Esophagus muscularis mucosa (tissue), 4 donors: ENCODE data around the gene FAM110A. TPM values are rescaled to one million over a fixed set of nuclear protein-coding genes. Genes with fewer than 3 reads are reported as not detected.

ENCODE experiments used
- DNase-seq: peaks from one replicate; pipeline ENCODE4 v3.0.0-alpha.2; 2017; ENCODE audit errors: extremely low spot score
- H3K27ac ChIP-seq, 4 donors: fragments of 200-600 bp; sonication (generic); replicated peaks in 1 of 4; 1 replicate in 3 of 4; 2 replicates in 1 of 4; pipeline ENCODE4 v1.5.1; 2016 to 2019; ENCODE audit warnings: mild to moderate bottlenecking in 1 of 4
- H3K27me3 ChIP-seq, 4 donors: fragments of 200-600 bp; sonication (generic); one replicate each; pipeline versions ENCODE4 v1.5.1 to v1.6.0; 2016 to 2019
- H3K36me3 ChIP-seq, 4 donors: fragments of 200-600 bp; sonication (generic); one replicate each; pipeline ENCODE4 v1.5.1; 2016 to 2019
- H3K4me1 ChIP-seq, 4 donors: fragments of 200-600 bp; sonication (generic); one replicate each; pipeline ENCODE4 v1.5.1; 2016 to 2019
- H3K4me3 ChIP-seq, 4 donors: fragments of 200-600 bp; sonication (generic); 1 replicate in 2 of 4; 2 replicates in 2 of 4; pipeline ENCODE4 v1.5.1; 2016 to 2019; ENCODE audit warnings: mild to moderate bottlenecking in 4 of 4, moderate library complexity in 1 of 4
- H3K9me3 ChIP-seq, 4 donors: fragments of 200-600 bp; sonication (generic); 1 replicate in 3 of 4; 2 replicates in 1 of 4; pipeline ENCODE4 v1.5.1; 2016 to 2019
- EP300 ChIP-seq: sonication (generic); formaldehyde crosslinking; IDR thresholded peaks from one replicate; pipeline ENCODE4 v1.6.1; 2017; ENCODE audit warnings: antibody characterized with exemption
- POLR2A ChIP-seq: fragments of 450-650 bp; IDR thresholded peaks from one replicate; pipeline ENCODE4 v1.6.1; 2017; ENCODE audit warnings: antibody characterized with exemption, moderate library complexity, mild to moderate bottlenecking, low read depth
- POLR2AphosphoS5 ChIP-seq, 2 donors: sonication (generic); formaldehyde crosslinking; IDR thresholded peaks; one replicate each; pipeline ENCODE4 v1.6.1; 2017; ENCODE audit warnings: antibody characterized with exemption in 2 of 2
- WGBS: methylation state at CpG from one replicate; pipeline ENCODE4 v1.1.5; 2018; 5-methylcytosine and 5-hydroxymethylcytosine counted together
- intact Hi-C: fragments of 100-400 bp; cut with DNase I; formaldehyde crosslinking; loops from one replicate; pipeline ENCODE4 v1.15.1; 2023
- total RNA-seq, 4 donors: library from RNA; depleted of rRNA; stranded (reverse); fragments of >200 nt; gene quantifications; one replicate each; pipeline versions ENCODE4 v1.1.0 to v1.2.1, GENCODE V29; 2016
- TF ChIP-seq, protein P1 (sequence below), 3 experiments: fragments of 200-600 bp in 2 of 3; fragments of 450-650 bp in 1 of 3; sonication (generic) in 2 of 3; IDR thresholded peaks; one replicate each; pipeline ENCODE4 v1.5.1; 2017 to 2019; ENCODE audit warnings: antibody characterized with exemption in 3 of 3, mild to moderate bottlenecking in 2 of 3, moderate library complexity in 1 of 3

FAM110A gene
- total RNA-seq, 4 donors from 2014 or later = 2.0 to 4.4 (median 3.2) TPM

GRCh38 chr20:875115-875514 is 41.6 kb downstream of the FAM110A start:
- H3K36me3 ChIP-seq = no peaks in the 10 kb centered on the region
- H3K4me1 ChIP-seq = no peaks in the 10 kb centered on the region
- DNase-seq = no peak
- WGBS = 77% methylated on average over 4 of the region's 4 CpGs
- H3K27me3 ChIP-seq = peaks cover 0 to 39% (median 0%) of the 10 kb centered on the region in 4 donors
- intact Hi-C loops = no loop called here
- TF ChIP-seq POLR2A (no peak), EP300 (no peak), POLR2AphosphoS5 (IDR thresholded peaks at IDR 0.05) (no peak)
- TF ChIP-seq, protein P1, sequence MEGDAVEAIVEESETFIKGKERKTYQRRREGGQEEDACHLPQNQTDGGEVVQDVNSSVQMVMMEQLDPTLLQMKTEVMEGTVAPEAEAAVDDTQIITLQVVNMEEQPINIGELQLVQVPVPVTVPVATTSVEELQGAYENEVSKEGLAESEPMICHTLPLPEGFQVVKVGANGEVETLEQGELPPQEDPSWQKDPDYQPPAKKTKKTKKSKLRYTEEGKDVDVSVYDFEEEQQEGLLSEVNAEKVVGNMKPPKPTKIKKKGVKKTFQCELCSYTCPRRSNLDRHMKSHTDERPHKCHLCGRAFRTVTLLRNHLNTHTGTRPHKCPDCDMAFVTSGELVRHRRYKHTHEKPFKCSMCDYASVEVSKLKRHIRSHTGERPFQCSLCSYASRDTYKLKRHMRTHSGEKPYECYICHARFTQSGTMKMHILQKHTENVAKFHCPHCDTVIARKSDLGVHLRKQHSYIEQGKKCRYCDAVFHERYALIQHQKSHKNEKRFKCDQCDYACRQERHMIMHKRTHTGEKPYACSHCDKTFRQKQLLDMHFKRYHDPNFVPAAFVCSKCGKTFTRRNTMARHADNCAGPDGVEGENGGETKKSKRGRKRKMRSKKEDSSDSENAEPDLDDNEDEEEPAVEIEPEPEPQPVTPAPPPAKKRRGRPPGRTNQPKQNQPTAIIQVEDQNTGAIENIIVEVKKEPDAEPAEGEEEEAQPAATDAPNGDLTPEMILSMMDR (IDR thresholded peaks at IDR 0.05) = no peak
- no peaks in the 10 kb centered on the region for H3K9me3 ChIP-seq
- H3K27ac ChIP-seq = no peak overlapping the region
- H3K4me3 ChIP-seq = no peak overlapping the region

DNA sequence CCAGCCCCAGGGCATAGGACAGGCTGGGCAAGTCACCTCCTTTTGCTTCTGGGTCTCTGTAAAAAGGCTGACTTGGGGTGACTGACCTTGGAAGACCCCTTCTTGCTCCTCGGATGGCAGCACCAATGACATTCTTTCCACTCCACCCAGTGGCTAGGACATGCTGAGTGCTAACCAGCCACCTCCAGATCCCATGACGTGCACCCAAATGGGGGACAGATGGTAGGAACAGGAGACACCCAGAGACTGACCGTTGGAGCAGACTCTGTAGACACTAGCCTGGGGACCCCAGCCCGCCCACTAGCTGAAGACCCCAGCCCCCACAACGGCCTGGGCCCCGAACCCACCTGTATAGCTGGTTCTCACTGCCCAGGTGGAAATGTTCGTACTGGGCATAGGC is 44.3 kb downstream of the FAM110A start:
- TF ChIP-seq POLR2AphosphoS5 (IDR thresholded peaks at IDR 0.05) = no peak
- TF ChIP-seq, protein P1 (IDR thresholded peaks at IDR 0.05) = no peak
- no peak for TF ChIP-seq POLR2A
- TF ChIP-seq EP300 = no peak
- Histone ChIP-seq H3K4me1 (no peaks in the 10 kb centered on the region), H3K4me3 (no peak overlapping the region), H3K9me3 (no peaks in the 10 kb centered on the region), H3K27me3 (peaks cover 0 to 25% (median 0%) of the 10 kb centered on the region in 4 donors), H3K36me3 (no peaks in the 10 kb centered on the region), H3K27ac (no peak overlapping the region)
- whole genome bisulfite sequencing = 85% methylated on average over 6 of the region's 7 CpGs
- DNase-seq = no peak
- intact Hi-C loops = no loop called here

- no peaks in the 10 kb centered on the region for H3K36me3 ChIP-seq
- H3K27me3 ChIP-seq = peaks cover 0 to 25% (median 0%) of the 10 kb centered on the region in 4 donors
- no peaks in the 10 kb centered on the region for H3K4me1 ChIP-seq
- H3K4me3 ChIP-seq = no peak overlapping the region
- no peak overlapping the region for H3K27ac ChIP-seq
- H3K9me3 ChIP-seq = no peaks in the 10 kb centered on the region
- DNase-seq = no peak
- intact Hi-C loops = no loop called here
- WGBS = 49% methylated on average over 9 of the region's 9 CpGs
- TF ChIP-seq EP300 (no peak), POLR2AphosphoS5 (IDR thresholded peaks at IDR 0.05) (no peak), POLR2A (no peak)
- TF ChIP-seq, protein P1 (IDR thresholded peaks at IDR 0.05) = no peak
These were observed 45.2 kb downstream of the FAM110A start for GRCh38 chr20:878511-879307.

DNA sequence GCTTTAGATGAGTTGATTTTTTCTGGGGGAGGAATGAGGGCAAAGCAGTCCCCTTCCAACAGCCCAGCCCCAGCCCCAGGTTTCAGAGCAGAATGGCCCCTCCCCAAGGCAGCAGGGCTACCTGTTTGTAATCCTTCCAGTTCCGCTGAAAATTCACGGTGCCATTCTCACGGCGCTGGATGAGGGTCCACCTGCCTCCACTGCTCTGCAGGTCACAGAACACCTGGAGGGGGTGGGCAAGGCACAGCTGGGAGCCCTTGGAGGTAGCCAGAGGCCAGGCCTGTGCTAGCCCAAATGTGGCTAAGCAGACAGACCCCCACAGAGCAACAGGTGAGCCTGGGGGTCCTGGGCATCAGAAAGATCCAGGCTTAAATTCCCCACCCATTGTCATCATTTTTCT is 46.1 kb downstream of the FAM110A start:
- Histone ChIP-seq H3K27ac (no peak overlapping the region), H3K27me3 (peaks cover 0 to 26% (median 0%) of the 10 kb centered on the region in 4 donors), H3K9me3 (no peaks in the 10 kb centered on the region), H3K4me1 (peaks cover 0 to under 1% (median 0%) of the 10 kb centered on the region in 4 donors), H3K4me3 (no peak overlapping the region), H3K36me3 (no peaks in the 10 kb centered on the region)
- DNase-seq = no peak
- TF ChIP-seq, protein P1 (IDR thresholded peaks at IDR 0.05) = no peak
- TF ChIP-seq POLR2AphosphoS5 (IDR thresholded peaks at IDR 0.05) (no peak), POLR2A (no peak), EP300 (no peak)
- intact Hi-C loops = no loop called here
- WGBS = no CpG with 5 or more reads among the region's 4 CpGs
